Measurements from ENCODE around the gene VPS13C. TPM values are rescaled to one million over a fixed set of nuclear protein-coding genes. Genes with fewer than 3 reads are reported as not detected.

The VPS13C gene
- total RNA-seq, 1 experiment from 2014 or later, result 18.6 TPM

- POLR2A ChIA-PET, result no interaction called here
- BruUV-seq (replicated peaks), result no TSS peak
Observed at GRCh38 chr15:62058327-62059028, 1.8 kb downstream of the VPS13C start.

More at GRCh38 chr15:62058327-62059028, 1.8 kb downstream of the VPS13C start:
- TF ChIP-seq REST (IDR thresholded peaks at IDR 0.05; ENCODE audit: low read depth) (no peak), ELF1 (IDR thresholded peaks at IDR 0.05; ENCODE audit: borderline replicate concordance, low read depth) (no peak), ATF3 (IDR thresholded peaks at IDR 0.05) (no peak), ZFX (IDR thresholded peaks at IDR 0.05) (no peak), SRF (IDR thresholded peaks at IDR 0.05; ENCODE audit: low read depth) (no peak), TCF7L2 (IDR thresholded peaks at IDR 0.05; ENCODE audit: borderline replicate concordance, extremely low read depth, insufficient read depth, insufficient read length) (no peak)
- RAD21 ChIA-PET (ENCODE audit: low non-redundant PET in 1 of 2, low total read pairs in 2 of 2, uncharacterized antibody in 2 of 2, unreplicated experiment in 2 of 2), result no interaction called here
- Histone ChIP-seq H3K9ac (ENCODE audit: low read length) (no peak overlapping the region), H3K79me2 (ENCODE audit: insufficient read depth, low read length) (peaks cover 7% of the 10 kb centered on the region), H3K4me1 (ENCODE audit: control insufficient read depth in 1 of 2, insufficient read depth in 2 of 2, low read length in 2 of 2) (peaks cover 7 to 17% of the 10 kb centered on the region in 2 experiments), H3K9me2 (ENCODE audit: insufficient read depth) (no peaks in the 10 kb centered on the region), H3K27ac (ENCODE audit: low read depth, low read length) (no peak overlapping the region), H3K4me2 (ENCODE audit: low read length) (no peak overlapping the region), H3K27me3 (ENCODE audit: insufficient read depth, low read length) (no peaks in the 10 kb centered on the region), H3K4me3 (replicated peaks in 1 of 2; ENCODE audit: low read depth in 1 of 2, low read length in 2 of 2) (no peak overlapping the region), H3K9me3 (ENCODE audit: control insufficient read depth in 1 of 2, insufficient read depth in 1 of 2, low read depth in 1 of 2, low read length in 2 of 2) (no peaks in the 10 kb centered on the region), H4K20me1 (ENCODE audit: insufficient read depth) (no peaks in the 10 kb centered on the region), H3K36me3 (ENCODE audit: control insufficient read depth in 1 of 2, insufficient read depth in 2 of 2, low read length in 2 of 2) (no peaks in the 10 kb centered on the region), H2AFZ (ENCODE audit: low read depth, low read length, poor library complexity, severe bottlenecking) (no peak overlapping the region)
- ATAC-seq (no peak), DNase-seq (ENCODE audit: low read depth, low spot score) (no peak)
- CTCF ChIA-PET, result interaction anchor here (0.5 kb wide), 1 partner anchor 1465 kb away, joined by 4 read pairs; no protein-coding TSS in a partner anchor
- intact Hi-C loops (cut with micrococcal nuclease), result no loop called here
